ENCODE results near the gene MEGF8. TPM values are rescaled to one million over a fixed set of nuclear protein-coding genes. Genes with fewer than 3 reads are reported as not detected.

Gene MEGF8
- total RNA-seq, 1 donor from 2014 or later, result 7.1 TPM

DNA sequence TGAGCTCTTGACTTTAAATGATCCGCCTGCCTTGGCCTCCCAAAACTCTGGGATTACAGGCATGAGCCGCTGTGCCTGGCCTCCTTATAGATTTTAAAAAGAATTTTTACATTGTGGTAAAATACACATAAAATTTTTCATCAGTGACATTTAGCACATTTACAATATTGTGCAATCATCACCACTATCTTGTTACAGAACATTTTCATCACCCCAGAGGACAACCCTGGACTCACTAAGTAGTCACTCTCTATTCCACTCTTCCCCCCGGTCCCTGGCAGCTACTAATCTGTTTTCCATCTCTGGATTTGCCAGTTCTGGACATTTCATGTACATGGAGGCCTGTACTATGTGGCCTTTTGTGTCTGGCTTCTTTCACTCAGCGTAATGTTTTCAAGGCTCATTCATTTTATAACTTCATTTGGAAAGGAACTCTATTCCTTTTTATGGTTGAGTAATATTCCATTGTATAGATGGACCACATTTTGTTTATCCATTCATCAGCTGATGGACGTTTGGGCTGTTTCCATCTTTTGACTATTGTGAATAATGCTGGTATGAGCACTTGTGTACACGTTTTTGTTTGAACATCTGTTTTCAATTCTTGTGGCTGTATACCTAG, 19.9 kb downstream of the MEGF8 start:
- DNase-seq (ENCODE audit: low read depth) (no peak), FAIRE-seq (no peak)
- Histone ChIP-seq H3K36me3 (ENCODE audit: control insufficient read depth, insufficient read depth, low read length) (no peaks in the 10 kb centered on the region), H3K27me3 (ENCODE audit: control insufficient read depth, insufficient read depth, low read length) (no peaks in the 10 kb centered on the region), H3K4me3 (ENCODE audit: low read depth, low read length) (no peak overlapping the region)
- TF ChIP-seq, protein P1, sequence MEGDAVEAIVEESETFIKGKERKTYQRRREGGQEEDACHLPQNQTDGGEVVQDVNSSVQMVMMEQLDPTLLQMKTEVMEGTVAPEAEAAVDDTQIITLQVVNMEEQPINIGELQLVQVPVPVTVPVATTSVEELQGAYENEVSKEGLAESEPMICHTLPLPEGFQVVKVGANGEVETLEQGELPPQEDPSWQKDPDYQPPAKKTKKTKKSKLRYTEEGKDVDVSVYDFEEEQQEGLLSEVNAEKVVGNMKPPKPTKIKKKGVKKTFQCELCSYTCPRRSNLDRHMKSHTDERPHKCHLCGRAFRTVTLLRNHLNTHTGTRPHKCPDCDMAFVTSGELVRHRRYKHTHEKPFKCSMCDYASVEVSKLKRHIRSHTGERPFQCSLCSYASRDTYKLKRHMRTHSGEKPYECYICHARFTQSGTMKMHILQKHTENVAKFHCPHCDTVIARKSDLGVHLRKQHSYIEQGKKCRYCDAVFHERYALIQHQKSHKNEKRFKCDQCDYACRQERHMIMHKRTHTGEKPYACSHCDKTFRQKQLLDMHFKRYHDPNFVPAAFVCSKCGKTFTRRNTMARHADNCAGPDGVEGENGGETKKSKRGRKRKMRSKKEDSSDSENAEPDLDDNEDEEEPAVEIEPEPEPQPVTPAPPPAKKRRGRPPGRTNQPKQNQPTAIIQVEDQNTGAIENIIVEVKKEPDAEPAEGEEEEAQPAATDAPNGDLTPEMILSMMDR (IDR thresholded peaks at IDR 0.05; ENCODE audit: insufficient read depth, low read length, severe bottlenecking), result no peak

DNA sequence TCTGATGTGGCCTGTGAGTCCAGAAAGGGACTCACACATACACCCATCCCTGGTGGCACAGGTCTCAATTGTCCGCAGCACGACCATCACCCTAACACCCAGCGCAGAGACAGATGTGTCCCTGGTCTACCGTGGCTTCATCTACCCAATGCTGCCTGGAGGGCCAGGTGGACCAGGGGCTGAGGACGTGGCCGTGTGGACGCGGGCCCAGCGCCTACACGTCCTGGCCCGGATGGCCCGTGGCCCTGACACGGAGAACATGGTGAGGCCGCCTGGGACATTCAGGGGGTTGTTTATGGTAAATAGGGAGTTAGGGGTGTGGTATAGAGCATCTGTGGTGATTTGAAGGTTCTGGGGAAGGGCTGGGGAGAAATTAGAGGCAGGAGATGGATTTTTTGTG, 22.8 kb downstream of the MEGF8 start:
- Histone ChIP-seq H3K27me3 (ENCODE audit: control insufficient read depth, insufficient read depth, low read length) (no peaks in the 10 kb centered on the region), H3K4me3 (ENCODE audit: low read depth, low read length) (no peak overlapping the region), H3K36me3 (ENCODE audit: control insufficient read depth, insufficient read depth, low read length) (no peaks in the 10 kb centered on the region)
- FAIRE-seq (no peak), DNase-seq (ENCODE audit: low read depth) (no peak)
- TF ChIP-seq, protein P1 (IDR thresholded peaks at IDR 0.05; ENCODE audit: insufficient read depth, low read length, severe bottlenecking), result no peak

DNA sequence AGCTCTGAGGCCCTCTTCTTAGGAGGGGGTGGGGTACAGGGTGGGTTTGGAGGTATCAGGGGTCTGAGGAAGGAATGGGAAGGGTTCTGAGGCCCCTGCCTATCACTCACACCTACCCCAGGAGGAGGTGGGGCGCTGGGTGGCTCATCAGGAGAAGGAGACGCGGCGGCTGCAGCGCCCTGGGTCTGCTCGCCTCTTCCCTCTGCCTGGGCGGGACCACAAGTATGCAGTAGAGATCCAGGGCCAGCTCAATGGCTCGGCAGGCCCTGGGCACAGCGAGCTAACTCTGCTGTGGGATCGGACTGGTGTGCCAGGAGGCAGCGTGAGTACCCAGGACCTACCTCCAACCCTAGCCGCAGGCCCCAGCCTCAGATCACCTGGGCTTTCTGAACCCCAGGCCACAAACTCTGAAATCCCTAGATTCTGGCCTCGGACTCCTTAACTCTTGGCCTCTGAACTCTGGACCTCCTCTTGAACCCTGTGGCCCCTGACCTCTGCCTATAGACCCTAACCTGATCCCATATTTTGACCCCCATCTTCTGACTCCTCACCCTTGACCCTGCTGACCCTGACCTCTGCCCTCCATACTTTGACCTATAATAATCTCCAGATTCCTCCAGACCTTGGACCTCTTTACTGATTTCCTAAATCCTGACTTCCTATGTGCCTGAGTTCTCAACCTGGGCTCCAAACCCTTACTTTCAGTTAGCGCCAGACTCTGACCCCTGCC, 24.1 kb downstream of the MEGF8 start:
- no peak for FAIRE-seq
- no peak for DNase-seq (ENCODE audit: low read depth)
- Histone ChIP-seq H3K4me3 (ENCODE audit: low read depth, low read length) (no peak overlapping the region), H3K27me3 (ENCODE audit: control insufficient read depth, insufficient read depth, low read length) (no peaks in the 10 kb centered on the region), H3K36me3 (ENCODE audit: control insufficient read depth, insufficient read depth, low read length) (peaks cover 1% of the 10 kb centered on the region)
- TF ChIP-seq, protein P1 (IDR thresholded peaks at IDR 0.05; ENCODE audit: insufficient read depth, low read length, severe bottlenecking), result no peak

DNA sequence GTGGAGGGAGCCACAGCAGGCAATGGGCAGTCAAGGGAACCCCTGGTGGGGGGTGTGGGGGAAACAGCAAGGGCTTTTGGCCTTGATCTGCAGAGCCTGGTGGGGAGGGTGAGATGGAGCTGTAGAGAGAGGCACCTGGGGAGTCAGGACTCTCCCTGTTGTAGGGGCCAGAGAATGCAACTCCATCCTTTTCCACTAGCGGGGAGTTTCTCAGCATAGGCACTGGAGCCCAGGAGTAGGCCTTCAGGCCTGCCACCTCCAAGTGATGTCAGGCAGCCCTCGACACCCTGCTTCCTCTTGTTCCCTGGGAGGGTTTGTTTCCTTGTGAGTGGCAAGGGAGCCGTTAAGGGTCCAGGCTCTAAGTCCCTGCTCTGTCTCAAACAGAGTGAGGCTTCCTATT, 25.0 kb downstream of the MEGF8 start:
- H3K36me3 ChIP-seq (ENCODE audit: control insufficient read depth, insufficient read depth, low read length), result peaks cover 1% of the 10 kb centered on the region
- H3K4me3 ChIP-seq (ENCODE audit: low read depth, low read length), result no peak overlapping the region
- TF ChIP-seq, protein P1 (IDR thresholded peaks at IDR 0.05; ENCODE audit: insufficient read depth, low read length, severe bottlenecking), result no peak
- no peaks in the 10 kb centered on the region for H3K27me3 ChIP-seq (ENCODE audit: control insufficient read depth, insufficient read depth, low read length)
- FAIRE-seq, result no peak
- no peak for DNase-seq (ENCODE audit: low read depth)

DNA sequence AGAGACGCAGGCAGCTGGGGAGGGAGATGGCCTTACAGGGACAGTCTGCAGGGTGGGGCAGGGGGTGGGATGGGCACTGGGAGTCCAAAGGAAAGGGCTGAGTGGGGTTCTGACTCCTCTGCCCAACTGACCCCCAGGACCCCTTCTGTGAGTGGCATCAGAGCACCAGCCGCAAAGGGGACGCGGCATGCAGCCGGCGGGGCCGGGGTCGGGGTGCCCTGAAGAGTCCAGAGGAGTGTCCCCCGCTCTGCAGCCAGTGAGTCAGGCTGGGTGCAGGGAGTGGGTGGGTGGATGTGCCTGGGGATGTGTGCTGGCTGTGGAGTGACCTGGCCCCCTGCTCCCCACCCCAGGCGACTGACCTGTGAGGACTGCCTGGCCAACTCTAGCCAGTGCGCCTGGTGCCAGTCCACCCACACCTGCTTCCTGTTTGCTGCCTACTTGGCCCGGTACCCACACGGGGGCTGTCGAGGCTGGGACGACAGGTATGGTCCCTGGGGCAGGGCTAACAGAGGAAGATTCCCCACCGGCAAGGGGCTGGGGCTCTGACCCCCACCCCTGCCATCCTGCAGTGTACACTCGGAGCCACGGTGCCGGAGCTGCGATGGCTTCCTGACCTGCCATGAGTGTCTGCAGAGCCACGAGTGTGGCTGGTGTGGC, 25.8 kb downstream of the MEGF8 start:
- peaks cover 1% of the 10 kb centered on the region for H3K36me3 ChIP-seq (ENCODE audit: control insufficient read depth, insufficient read depth, low read length)
- FAIRE-seq (no peak), DNase-seq (ENCODE audit: low read depth) (no peak)
- TF ChIP-seq, protein P1 (IDR thresholded peaks at IDR 0.05; ENCODE audit: insufficient read depth, low read length, severe bottlenecking), result no peak
- H3K4me3 ChIP-seq (ENCODE audit: low read depth, low read length), result no peak overlapping the region
- H3K27me3 ChIP-seq (ENCODE audit: control insufficient read depth, insufficient read depth, low read length), result no peaks in the 10 kb centered on the region

Measured in bronchial epithelial cell (primary cell).